Measurements from ENCODE around the gene AMELX. TPM values are rescaled to one million over a fixed set of nuclear protein-coding genes. Genes with fewer than 3 reads are reported as not detected.

AMELX gene
- total and polyA plus RNA-seq, 2 of the 8 experiments (the other 6 are each of a cell fraction or from before 2014, with no cell fraction given): not detected

DNA sequence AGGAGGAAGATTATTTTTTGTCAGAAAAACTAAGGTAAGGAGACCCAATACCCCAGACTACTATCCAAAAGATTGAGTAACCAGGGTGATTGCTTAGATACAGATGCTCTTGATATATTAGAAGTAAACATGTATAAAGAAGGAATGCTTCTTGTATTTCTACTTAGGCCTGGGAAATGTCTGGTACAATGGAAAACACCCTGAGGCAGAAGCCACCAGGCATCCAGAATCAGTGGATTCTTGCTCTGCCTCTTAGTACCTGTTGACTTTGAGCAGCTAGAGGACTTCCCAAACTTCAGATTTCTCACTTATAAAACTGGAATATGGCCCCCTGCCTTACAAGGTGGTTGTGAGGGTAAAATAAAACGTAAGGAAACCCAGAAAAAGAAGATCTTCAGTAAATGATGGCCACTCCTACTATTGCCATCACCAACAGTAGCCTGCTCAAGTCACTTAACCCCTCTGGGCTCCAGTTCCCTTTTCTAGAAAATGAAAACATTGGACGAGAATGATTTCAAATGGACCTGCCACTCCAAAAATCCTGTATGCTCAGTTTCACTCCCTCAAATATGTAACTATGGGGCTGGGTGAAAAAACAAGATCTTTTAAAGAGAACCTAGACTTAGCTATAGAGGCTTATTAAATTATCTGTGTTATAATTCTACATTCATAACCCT lies 56.6 kb downstream of the AMELX start:
- Histone ChIP-seq H3K36me3 (ENCODE audit: control insufficient read depth in 2 of 4, insufficient read depth in 4 of 4, low read length in 3 of 4) (no peaks in the 10 kb centered on the region), H4K91ac (replicated peaks; ENCODE audit: insufficient read length, low read length) (no peak overlapping the region), H3K4me1 (replicated peaks in 1 of 4; ENCODE audit: control insufficient read depth in 3 of 4, insufficient read depth in 4 of 4, low read length in 3 of 4) (no peaks in the 10 kb centered on the region), H3K14ac (ENCODE audit: insufficient read length) (no peak overlapping the region), H2BK20ac (ENCODE audit: low read length) (no peak overlapping the region), H2BK120ac (replicated peaks; ENCODE audit: low read depth, low read length) (no peak overlapping the region), H3K27me3 (replicated peaks in 1 of 4; ENCODE audit: control insufficient read depth in 3 of 4, extremely low read depth in 1 of 4, insufficient read depth in 3 of 4, low read length in 3 of 4) (no peaks in the 10 kb centered on the region), H4K20me1 (replicated peaks in 1 of 2; ENCODE audit: control insufficient read depth in 1 of 2, insufficient read depth in 2 of 2, low read length in 2 of 2) (no peaks in the 10 kb centered on the region), H3K18ac (ENCODE audit: extremely low read depth, low read length) (no peak overlapping the region), H4K8ac (ENCODE audit: extremely low read depth, insufficient read depth, low read length) (no peak overlapping the region), H3K23ac (ENCODE audit: insufficient read length) (no peak overlapping the region), H2BK5ac (ENCODE audit: low read depth, low read length) (no peak overlapping the region), H3K9me3 (ENCODE audit: insufficient read depth in 2 of 2, low read depth in 1 of 2, low read length in 1 of 2) (no peaks in the 10 kb centered on the region), H2AFZ (ENCODE audit: low read length) (no peak overlapping the region), H3K79me2 (ENCODE audit: control insufficient read depth in 1 of 2, insufficient read depth in 2 of 2, low read length in 2 of 2) (no peaks in the 10 kb centered on the region), H2BK15ac (ENCODE audit: low read length) (no peak overlapping the region), H3K27ac (ENCODE audit: low read depth, low read length) (no peak overlapping the region), H3K23me2 (ENCODE audit: low read depth, low read length) (no peaks in the 10 kb centered on the region), H2AK5ac (ENCODE audit: low read depth, low read length) (no peak overlapping the region), H2BK12ac (ENCODE audit: low read depth, low read length) (no peak overlapping the region), H3K56ac (replicated peaks; ENCODE audit: insufficient read length, low read depth, low read length) (no peak overlapping the region), H3K9ac (replicated peaks in 1 of 4; ENCODE audit: extremely low read depth in 1 of 4, low read depth in 3 of 4, low read length in 3 of 4) (no peak overlapping the region), H3K4me2 (ENCODE audit: insufficient read depth in 1 of 2, low read depth in 2 of 2, low read length in 2 of 2) (no peak overlapping the region), H3K79me1 (ENCODE audit: low read depth, low read length) (no peaks in the 10 kb centered on the region), H3K4me3 (ENCODE audit: extremely low read depth in 1 of 4, insufficient read depth in 2 of 4, low read depth in 3 of 4, low read length in 4 of 4) (no peak overlapping the region), H3K4ac (replicated peaks; ENCODE audit: insufficient read length, low read depth, low read length) (no peak overlapping the region), H4K5ac (ENCODE audit: insufficient read length, low read depth, low read length) (no peak overlapping the region)
- 93% methylated on average over 2 of the region's 2 CpGs; no CpG with 5 or more reads in 1 of the 2 experiments for WGBS, 2 experiments (ENCODE audit: extremely low coverage in 1 of 2, insufficient coverage in 1 of 2, insufficient read length in 1 of 2, insufficient replicate concordance in 2 of 2, low coverage in 1 of 2, low lambda C conversion rate in 2 of 2, missing lambda C conversion rate in 1 of 2)
- no peak for DNase-seq (ENCODE audit: low read depth in 1 of 2, low spot score in 2 of 2)
- POLR2A ChIA-PET (ENCODE audit: partially characterized antibody): no interaction called here
- CTCF ChIA-PET (ENCODE audit: partially characterized antibody): no interaction called here
- FAIRE-seq: no peak
- TF ChIP-seq NRF1 (IDR thresholded peaks at IDR 0.05; ENCODE audit: low read depth, low read length): no peak
- no peak for TF ChIP-seq SIX5 (IDR thresholded peaks at IDR 0.05; ENCODE audit: low read depth, low read length)
- no peak for TF ChIP-seq ZNF274 (IDR thresholded peaks at IDR 0.05; ENCODE audit: borderline replicate concordance, extremely low read depth, low read length)
- TF ChIP-seq CTBP2 (IDR thresholded peaks at IDR 0.05; ENCODE audit: borderline replicate concordance, insufficient read depth, insufficient read length, low read length): no peak
- TF ChIP-seq CREB1 (IDR thresholded peaks at IDR 0.05): no peak
- TF ChIP-seq EGR1 (IDR thresholded peaks at IDR 0.05; ENCODE audit: borderline replicate concordance, low read depth, low read length): no peak
- TF ChIP-seq TCF12 (IDR thresholded peaks at IDR 0.05; ENCODE audit: low read depth, low read length): no peak
- TF ChIP-seq CBX5 (IDR thresholded peaks at IDR 0.05; ENCODE audit: low read depth, low read length): no peak
- no peak for TF ChIP-seq RAD21 (IDR thresholded peaks at IDR 0.05 in 1 of 2, conservative IDR thresholded peaks at IDR 0.05 in 1 of 2; ENCODE audit: low read depth in 2 of 2, low read length in 2 of 2)
